Measurements from ENCODE around the gene MYO1F. TPM values are rescaled to one million over a fixed set of nuclear protein-coding genes. Genes with fewer than 3 reads are reported as not detected.
A peak's percentile ranks its signal among the peaks of the same experiment; 100 is the strongest.

The MYO1F gene
- total RNA-seq, 1 donor from 2014 or later = 0.55 TPM

GRCh38 chr19:8485561-8486371, 91.5 kb downstream of the MYO1F start:
- Mint-ChIP-seq H3K27ac (no peak overlapping the region), H3K36me3 (ENCODE audit: insufficient read depth) (peaks cover 25% of the 10 kb centered on the region), H3K9me3 (ENCODE audit: low read depth) (no peaks in the 10 kb centered on the region), H3K27me3 (no peaks in the 10 kb centered on the region), H3K4me1 (ENCODE audit: low read depth) (peaks cover 5% of the 10 kb centered on the region), H3K4me3 (ENCODE audit: low read depth) (no peak overlapping the region)
- TF ChIP-seq CTCF (IDR thresholded peaks at IDR 0.05; ENCODE audit: unreplicated experiment) = no peak
- no peak for DNase-seq (ENCODE audit: low spot score, unreplicated experiment)

DNA sequence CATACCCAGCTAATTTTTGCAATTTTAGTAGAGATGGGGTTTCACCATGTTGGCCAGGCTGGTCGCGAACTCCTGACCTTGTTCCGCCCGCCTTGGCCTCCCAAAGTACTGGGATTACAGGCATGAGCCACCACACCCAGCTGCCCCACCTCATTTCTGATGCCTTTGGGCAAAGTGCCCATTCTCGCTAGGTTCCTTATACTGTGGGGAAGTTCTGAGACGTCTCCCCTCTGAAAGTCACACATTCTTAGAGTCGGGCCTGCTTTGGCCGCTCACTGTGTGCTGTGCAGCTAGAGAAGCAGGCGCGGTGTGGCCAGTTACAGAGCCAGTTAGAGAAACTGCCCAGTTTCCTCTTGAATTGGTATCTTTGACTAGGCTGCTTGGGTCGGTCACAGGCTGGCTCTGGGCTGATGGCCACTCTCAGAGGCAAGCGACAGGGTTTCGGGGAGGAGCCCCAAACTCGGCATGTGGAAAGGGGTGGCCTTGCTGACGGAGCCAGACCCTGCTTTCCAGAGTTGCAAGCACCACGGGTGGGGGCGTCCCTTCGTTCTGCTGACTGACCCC, 92.8 kb downstream of the MYO1F start:
- TF ChIP-seq CTCF (IDR thresholded peaks at IDR 0.05; ENCODE audit: unreplicated experiment) = no peak
- Mint-ChIP-seq H3K27me3 (no peaks in the 10 kb centered on the region), H3K9me3 (ENCODE audit: low read depth) (no peaks in the 10 kb centered on the region), H3K4me1 (ENCODE audit: low read depth) (peaks cover 6% of the 10 kb centered on the region), H3K36me3 (ENCODE audit: insufficient read depth) (peaks cover 25% of the 10 kb centered on the region), H3K27ac (no peak overlapping the region), H3K4me3 (ENCODE audit: low read depth) (no peak overlapping the region)
- DNase-seq (ENCODE audit: low spot score, unreplicated experiment) = no peak

DNA sequence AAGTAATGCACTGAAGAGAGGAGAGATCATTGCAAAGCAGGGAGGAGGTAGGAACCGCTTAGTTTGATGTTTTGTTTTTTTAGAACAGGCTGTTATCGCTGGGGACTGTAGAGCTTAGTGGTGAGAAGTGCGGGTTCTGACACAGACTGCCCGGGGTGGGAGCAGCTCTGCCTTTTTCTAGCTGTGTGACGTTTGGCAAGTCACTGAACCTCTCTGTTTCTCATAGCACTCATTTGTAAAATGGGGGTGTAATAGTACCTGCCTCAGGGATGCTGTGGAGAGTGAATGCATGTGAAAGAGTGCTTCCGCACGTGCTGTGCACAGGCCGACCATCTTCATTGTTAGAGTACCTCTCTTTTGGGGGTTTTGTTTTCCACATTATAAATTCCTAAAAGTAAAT, 94.1 kb downstream of the MYO1F start:
- Mint-ChIP-seq H3K4me3 (ENCODE audit: low read depth) (no peak overlapping the region), H3K9me3 (ENCODE audit: low read depth) (no peaks in the 10 kb centered on the region), H3K27ac (peak overlapping the region; percentile 71), H3K36me3 (ENCODE audit: insufficient read depth) (peaks cover 23% of the 10 kb centered on the region), H3K4me1 (ENCODE audit: low read depth) (peaks cover 6% of the 10 kb centered on the region), H3K27me3 (no peaks in the 10 kb centered on the region)
- DNase-seq (ENCODE audit: low spot score, unreplicated experiment) = no peak
- no peak for TF ChIP-seq CTCF (IDR thresholded peaks at IDR 0.05; ENCODE audit: unreplicated experiment)

DNA sequence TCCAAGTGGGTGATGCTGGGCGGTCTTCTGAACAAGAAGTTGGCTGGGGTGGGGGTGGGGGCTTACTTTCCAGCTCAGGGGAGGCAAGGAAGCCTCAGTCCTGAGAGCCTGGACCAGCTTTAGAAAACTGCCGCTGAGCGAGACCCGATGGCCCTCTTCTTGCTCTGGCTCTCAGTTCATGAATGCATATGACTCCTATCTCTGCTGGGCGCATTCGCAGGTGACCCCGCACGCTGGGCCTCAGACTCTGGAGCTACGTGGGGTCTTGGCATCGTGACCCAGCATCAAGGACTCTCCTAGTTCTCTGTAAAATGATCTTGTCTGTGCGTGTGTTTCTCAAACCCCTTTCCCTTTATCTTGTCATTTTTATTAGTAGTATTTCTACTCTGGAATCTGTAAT, 94.5 kb downstream of the MYO1F start:
- Mint-ChIP-seq H3K36me3 (ENCODE audit: insufficient read depth) (peaks cover 24% of the 10 kb centered on the region), H3K27me3 (no peaks in the 10 kb centered on the region), H3K27ac (peak overlapping the region; percentile 71), H3K4me3 (ENCODE audit: low read depth) (no peak overlapping the region), H3K4me1 (ENCODE audit: low read depth) (peaks cover 6% of the 10 kb centered on the region), H3K9me3 (ENCODE audit: low read depth) (no peaks in the 10 kb centered on the region)
- DNase-seq (ENCODE audit: low spot score, unreplicated experiment) = no peak
- no peak for TF ChIP-seq CTCF (IDR thresholded peaks at IDR 0.05; ENCODE audit: unreplicated experiment)

GRCh38 chr19:8481616-8482015, 95.6 kb downstream of the MYO1F start:
- H3K9me3 Mint-ChIP-seq (ENCODE audit: low read depth) = no peaks in the 10 kb centered on the region
- H3K27me3 Mint-ChIP-seq = no peaks in the 10 kb centered on the region
- no peak for TF ChIP-seq CTCF (IDR thresholded peaks at IDR 0.05; ENCODE audit: unreplicated experiment)
- DNase-seq (ENCODE audit: low spot score, unreplicated experiment) = no peak
- peak overlapping the region; percentile 74 for H3K27ac Mint-ChIP-seq
- H3K4me1 Mint-ChIP-seq (ENCODE audit: low read depth) = peaks cover 6% of the 10 kb centered on the region
- peaks cover 19% of the 10 kb centered on the region for H3K36me3 Mint-ChIP-seq (ENCODE audit: insufficient read depth)
- H3K4me3 Mint-ChIP-seq (ENCODE audit: low read depth) = no peak overlapping the region
